ENCODE data around the gene SPTLC3. TPM values are rescaled to one million over a fixed set of nuclear protein-coding genes. Genes with fewer than 3 reads are reported as not detected.

SPTLC3 gene
- polyA plus RNA-seq, 3 donors, result 0.01 TPM; not detected in 2

DNA sequence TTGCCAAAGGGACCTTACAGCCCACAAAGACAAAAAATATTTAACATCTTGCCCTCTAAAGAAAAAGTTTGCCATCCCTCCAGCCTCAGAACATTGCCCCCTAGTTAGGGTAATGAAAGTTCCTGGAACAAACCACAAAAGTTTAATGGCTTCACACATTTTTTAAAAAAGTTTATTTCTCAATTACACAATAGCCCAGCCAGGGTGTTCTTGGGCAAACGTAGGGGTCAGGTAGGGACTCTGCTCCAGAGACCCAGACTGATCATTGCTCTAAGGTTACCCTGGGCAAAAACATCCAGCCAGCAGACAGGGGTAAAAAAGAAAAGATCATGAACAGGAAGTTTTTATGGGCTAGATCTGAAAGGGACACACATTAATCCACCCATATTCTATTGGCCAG is 207.8 kb downstream of the SPTLC3 start:
- H3K4me3 ChIP-seq (replicated peaks in 1 of 3; ENCODE audit: low read depth in 2 of 3, low read length in 3 of 3), result no peak overlapping the region
- H2AFZ ChIP-seq (ENCODE audit: insufficient read depth, low read depth, low read length, poor library complexity, severe bottlenecking), result no peak overlapping the region
- Mint-ChIP-seq H3K9me3 (peaks cover 0 to 9% (median 2%) of the 10 kb centered on the region in 7 donors), H3K27me3 (ENCODE audit: low read depth in 3 of 3) (peaks cover 44 to 56% (median 55%) of the 10 kb centered on the region in 3 donors), H3K4me3 (no peak overlapping the region), H3K4me1 (peaks cover 5% of the 10 kb centered on the region), H3K36me3 (no peaks in the 10 kb centered on the region), H3K27ac (no peak overlapping the region)
- no peak for TF ChIP-seq CTCF (IDR thresholded peaks at IDR 0.05)
- H3K27me3 ChIP-seq (ENCODE audit: control insufficient read depth in 2 of 2, insufficient read depth in 2 of 2, low read length in 2 of 2), result peaks cover 31 to 54% of the 10 kb centered on the region in 2 donors
- peaks cover 0 to 6% of the 10 kb centered on the region in 2 donors for H3K4me1 ChIP-seq (ENCODE audit: control insufficient read depth in 1 of 2, insufficient read depth in 2 of 2, low read length in 2 of 2)
- DNase-seq, result no peak
- no peak overlapping the region for H3K4me2 ChIP-seq (replicated peaks; ENCODE audit: extremely low read depth, low read length, poor library complexity, severe bottlenecking)
- no CpG with 5 or more reads among the region's 1 CpG for WGBS (ENCODE audit: insufficient coverage)
- H3K27ac ChIP-seq (ENCODE audit: low read depth in 1 of 2, low read length in 2 of 2), result no peak overlapping the region
- peaks cover 0 to 10% of the 10 kb centered on the region in 2 donors for H3K9me3 ChIP-seq (replicated peaks in 1 of 2; ENCODE audit: control insufficient read depth in 1 of 2, insufficient read depth in 1 of 2, low read length in 2 of 2)
- H3K36me3 ChIP-seq (replicated peaks in 1 of 2; ENCODE audit: control insufficient read depth in 1 of 2, insufficient read depth in 2 of 2, low read length in 2 of 2), result no peaks in the 10 kb centered on the region
- H3K79me2 ChIP-seq (ENCODE audit: insufficient read depth, low read length), result no peaks in the 10 kb centered on the region
- no peak overlapping the region for H3K9ac ChIP-seq (ENCODE audit: insufficient read depth, low read length, poor library complexity, severe bottlenecking)
- intact Hi-C loops (cut with micrococcal nuclease), result no loop called here
- no peaks in the 10 kb centered on the region for H4K20me1 ChIP-seq (ENCODE audit: insufficient read depth, low read length)

Other genes starting within 250 kb of the SPTLC3 start
- gene ISM1, start 212.3 kb downstream of the SPTLC3 start, polyA plus RNA-seq, result not detected

Measured in CD14-positive monocyte (primary cell).